IPS-18c (cell line): Measurements from ENCODE around the gene SOCS3.
A peak's percentile ranks its signal among the peaks of the same experiment; 100 is the strongest.

ENCODE experiments used
- H3K4me3 ChIP-seq: 2 replicates; pipeline ENCODE4 v1.7.0; 2013; ENCODE audit warnings: low read depth, mild to moderate bottlenecking, low read length, moderate library complexity; ENCODE audit not compliant: insufficient read depth
- H3K9me3 ChIP-seq: one replicate; pipeline ENCODE4 v1.6.1; 2013; ENCODE audit warnings: mild to moderate bottlenecking, low read length, moderate library complexity; ENCODE audit not compliant: control insufficient read depth, insufficient read depth

The SOCS3 gene

GRCh38 chr17:78375401-78376151 lies 15.7 kb upstream of the SOCS3 start:
- H3K4me3 ChIP-seq = no peak overlapping the region
- H3K9me3 ChIP-seq = no peaks in the 10 kb centered on the region

DNA sequence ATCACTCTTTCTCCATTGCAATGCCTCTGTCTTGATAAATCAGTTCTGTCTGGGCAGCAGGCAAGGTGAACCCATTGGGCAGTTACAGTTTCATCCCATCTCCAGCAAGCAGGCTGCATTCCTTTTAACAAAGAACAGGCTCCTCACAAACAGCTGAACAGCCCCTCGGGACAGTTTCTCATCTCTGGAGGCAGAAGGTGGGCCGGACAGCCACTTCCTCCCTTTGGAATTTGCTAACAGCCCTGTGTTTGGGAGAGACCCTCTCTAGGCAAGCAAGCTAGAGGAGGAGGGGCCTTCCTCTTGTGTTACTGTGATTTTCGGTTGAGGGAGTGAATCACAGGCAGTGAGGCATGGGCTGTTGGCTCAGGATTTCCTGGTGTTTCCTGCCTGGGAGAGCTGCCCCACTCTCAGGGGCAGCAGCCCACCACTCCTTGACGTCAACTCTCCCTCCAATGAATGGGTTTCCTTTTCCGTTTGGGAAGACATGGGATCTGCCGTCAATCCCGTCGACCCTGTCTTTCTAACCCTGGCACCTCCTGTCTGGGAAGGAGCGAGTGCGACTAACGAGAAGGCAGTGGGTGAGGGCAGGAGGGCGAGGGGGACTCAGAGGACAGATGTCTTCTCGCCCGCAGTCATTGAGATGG lies 14.9 kb upstream of the SOCS3 start:
- Histone ChIP-seq H3K4me3 (no peak overlapping the region), H3K9me3 (no peaks in the 10 kb centered on the region)

- Histone ChIP-seq H3K4me3 (no peak overlapping the region), H3K9me3 (no peaks in the 10 kb centered on the region)
Observed at GRCh38 chr17:78374189-78374588, 14.3 kb upstream of the SOCS3 start.

DNA sequence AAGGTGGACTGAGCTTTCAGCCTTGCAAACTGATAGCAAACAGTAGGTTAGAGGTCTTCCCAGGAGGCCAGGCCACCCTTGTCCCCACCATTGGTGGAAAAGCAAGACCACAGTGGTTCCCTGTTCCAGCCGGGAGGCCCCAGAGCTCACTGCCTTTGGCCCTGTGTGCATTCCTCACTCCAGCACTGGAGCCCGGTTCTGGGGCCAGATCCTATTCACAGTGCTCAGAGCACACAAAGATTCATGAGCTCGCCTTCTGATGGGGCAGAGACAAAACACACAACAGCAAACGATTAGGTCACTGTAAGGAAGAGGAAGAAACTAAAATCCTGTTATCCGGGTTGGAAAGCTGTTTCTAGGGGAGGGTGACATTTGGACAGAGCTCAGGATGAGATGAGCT lies 13.0 kb upstream of the SOCS3 start:
- Histone ChIP-seq H3K4me3 (no peak overlapping the region), H3K9me3 (no peaks in the 10 kb centered on the region)

DNA sequence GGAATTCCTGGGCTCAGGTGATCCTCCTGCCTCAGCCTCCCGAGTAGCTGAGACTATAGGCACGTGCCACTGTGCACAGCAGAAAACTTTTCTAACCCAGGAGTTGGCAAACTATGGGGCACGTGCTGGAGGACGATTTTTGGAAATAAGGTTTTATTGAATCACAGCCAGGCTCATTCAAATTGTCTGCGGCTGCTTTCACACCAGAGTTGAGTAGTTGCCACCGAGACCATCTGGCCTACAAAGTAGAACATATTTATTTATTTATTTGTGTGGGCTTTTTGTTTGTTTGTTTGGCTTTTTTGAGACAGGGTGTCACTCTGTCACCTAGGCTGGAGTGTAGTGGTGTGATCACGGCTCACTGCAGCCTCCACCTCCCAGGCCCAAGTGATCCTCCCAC lies 11.2 kb upstream of the SOCS3 start:
- Histone ChIP-seq H3K9me3 (no peaks in the 10 kb centered on the region), H3K4me3 (no peak overlapping the region)

- no peak overlapping the region for H3K4me3 ChIP-seq
Observed at GRCh38 chr17:78369791-78370381, 10.0 kb upstream of the SOCS3 start.

DNA sequence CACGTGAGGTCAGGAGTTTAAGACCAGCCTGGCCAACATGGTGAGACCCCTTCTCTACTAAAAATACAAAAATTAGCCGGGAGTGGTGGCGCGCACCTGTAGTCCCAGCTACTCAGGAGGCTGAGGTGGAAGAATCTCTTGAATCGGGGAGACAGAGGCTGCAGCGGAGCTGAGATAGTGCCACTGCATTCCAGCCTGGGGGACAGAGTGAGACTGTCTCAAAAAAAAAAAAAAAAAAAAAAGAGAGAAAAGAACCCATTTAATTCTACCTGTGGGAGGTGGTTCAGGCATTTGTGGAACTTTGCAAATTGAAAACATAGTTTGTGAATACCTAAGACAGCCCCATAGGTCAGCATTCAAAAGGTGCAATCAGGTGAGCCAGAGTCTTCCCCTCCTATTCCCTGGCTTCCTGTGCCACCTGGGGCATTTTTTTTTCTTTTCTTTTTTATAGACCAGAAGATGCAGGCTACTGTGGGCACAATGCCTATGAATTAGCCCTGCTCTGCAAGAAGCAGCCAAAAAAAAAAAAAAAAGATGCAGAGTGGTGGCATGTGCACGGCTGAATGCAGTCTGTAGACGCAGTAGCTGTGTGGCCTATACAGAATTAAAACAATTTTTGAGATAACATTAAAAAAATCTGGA lies 9.1 kb upstream of the SOCS3 start:
- Histone ChIP-seq H3K4me3 (no peak overlapping the region), H3K9me3 (no peaks in the 10 kb centered on the region)

More at GRCh38 chr17:78369791-78370381, 10.0 kb upstream of the SOCS3 start:
- H3K9me3 ChIP-seq = no peaks in the 10 kb centered on the region

GRCh38 chr17:78368348-78368747 lies 8.5 kb upstream of the SOCS3 start:
- no peaks in the 10 kb centered on the region for H3K9me3 ChIP-seq
- no peak overlapping the region for H3K4me3 ChIP-seq

GRCh38 chr17:78367193-78367592 lies 7.3 kb upstream of the SOCS3 start:
- Histone ChIP-seq H3K9me3 (no peaks in the 10 kb centered on the region), H3K4me3 (no peak overlapping the region)

DNA sequence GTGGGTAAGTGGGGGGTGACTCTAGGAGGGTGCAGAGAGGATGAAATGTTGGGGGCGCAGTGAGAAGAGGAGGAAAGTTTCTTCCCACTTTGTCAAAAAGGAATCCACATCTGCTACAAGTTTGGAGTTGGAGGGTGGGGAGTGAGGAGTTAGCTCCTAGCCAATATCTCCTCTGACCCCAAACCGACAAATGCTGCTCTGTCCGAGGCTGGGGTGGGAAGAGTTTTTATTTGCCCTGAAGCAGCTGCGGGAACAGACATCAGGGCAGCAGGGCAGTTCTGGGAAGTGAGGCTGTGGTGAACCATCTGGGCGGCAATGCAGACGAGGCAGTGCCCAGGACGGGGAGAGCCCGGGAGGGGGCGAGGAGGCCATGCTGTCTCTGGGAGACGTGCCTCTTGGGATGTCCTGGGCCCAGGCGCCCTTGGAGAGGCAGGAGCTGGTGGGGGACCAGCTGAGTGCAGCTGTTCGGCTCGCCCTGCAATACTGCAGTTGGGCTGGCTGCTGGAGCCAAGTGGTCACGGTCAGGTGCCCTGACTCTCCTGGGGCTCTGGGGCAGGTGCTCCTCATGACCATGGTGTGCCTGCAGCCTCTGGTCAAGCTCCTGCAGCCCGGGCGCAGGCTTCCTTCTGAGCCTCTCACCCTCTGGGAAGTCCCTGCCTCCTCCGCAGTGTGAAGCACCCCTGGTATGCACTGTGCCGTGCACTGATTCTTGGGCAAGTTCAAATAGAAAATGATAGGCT lies 6.4 kb upstream of the SOCS3 start:
- H3K9me3 ChIP-seq = no peaks in the 10 kb centered on the region
- no peak overlapping the region for H3K4me3 ChIP-seq

GRCh38 chr17:78365561-78366108 lies 5.8 kb upstream of the SOCS3 start:
- Histone ChIP-seq H3K9me3 (no peaks in the 10 kb centered on the region), H3K4me3 (no peak overlapping the region)

DNA sequence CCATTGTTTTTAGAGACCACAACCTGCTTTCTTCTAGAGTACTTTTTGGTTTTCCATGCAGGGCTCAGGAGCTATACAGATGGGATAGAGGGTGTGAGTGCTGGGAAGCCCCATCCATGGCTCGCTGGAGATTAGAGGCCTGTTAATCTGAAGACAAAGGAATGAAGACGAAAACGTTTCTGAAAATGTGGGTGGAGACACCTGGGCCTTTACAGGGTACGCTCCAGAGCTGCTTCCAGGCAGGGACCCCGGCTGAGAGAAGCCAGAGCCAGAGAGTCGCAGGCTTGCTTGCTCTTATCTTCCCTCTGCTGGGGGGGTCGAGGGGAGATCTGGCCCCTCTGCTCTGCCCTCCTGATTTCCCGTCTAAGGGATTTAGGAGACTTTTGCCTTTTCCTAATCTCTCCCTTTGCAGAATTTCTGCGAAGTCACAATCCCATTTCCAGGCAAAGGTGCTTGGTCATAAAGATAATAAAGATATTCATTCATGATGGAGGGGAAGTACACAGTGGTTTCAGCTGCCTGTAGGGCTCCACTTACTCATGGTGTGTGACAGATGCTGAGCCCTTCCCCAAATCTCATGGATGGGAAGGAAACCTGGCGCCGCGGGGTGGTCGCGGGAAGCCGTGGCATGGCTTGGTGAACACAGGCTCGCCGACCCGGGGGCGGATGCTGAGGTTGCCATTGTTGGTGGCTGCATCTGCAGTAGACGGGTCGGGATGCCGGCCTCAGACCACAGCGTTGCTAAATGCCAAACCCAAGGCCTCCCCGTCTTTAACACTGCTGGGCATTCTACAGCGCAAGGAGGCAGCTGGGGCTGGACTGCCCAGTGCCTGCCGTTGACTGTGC lies 4.8 kb upstream of the SOCS3 start:
- H3K4me3 ChIP-seq = peak overlapping the region; percentile 20; the same call in 1 of the 2 replicates
- peaks cover 2% of the 10 kb centered on the region for H3K9me3 ChIP-seq

DNA sequence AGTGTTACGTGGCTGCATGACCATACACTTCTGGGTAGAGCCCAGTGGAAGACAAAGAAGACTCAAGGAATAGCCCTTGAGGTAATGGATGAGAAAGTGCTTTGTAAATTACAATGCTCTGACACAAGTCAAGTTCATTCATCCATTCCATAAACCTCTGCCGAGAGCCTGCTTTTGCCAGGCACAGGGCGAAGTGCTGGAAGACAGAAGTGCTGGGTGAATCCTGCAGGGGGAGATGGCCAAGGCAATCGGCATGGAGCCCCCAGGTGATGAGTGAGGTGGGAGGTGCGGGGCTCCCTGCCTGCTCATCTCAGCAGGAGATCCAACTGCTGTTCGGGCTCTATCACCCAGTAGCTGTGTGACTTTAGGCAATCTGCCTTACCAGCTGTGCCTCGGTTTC lies 2.8 kb upstream of the SOCS3 start:
- Histone ChIP-seq H3K4me3 (no peak overlapping the region), H3K9me3 (peaks cover 2% of the 10 kb centered on the region)

- Histone ChIP-seq H3K9me3 (peaks cover 2% of the 10 kb centered on the region), H3K4me3 (no peak overlapping the region)
Observed at GRCh38 chr17:78362232-78362631, 2.4 kb upstream of the SOCS3 start.

DNA sequence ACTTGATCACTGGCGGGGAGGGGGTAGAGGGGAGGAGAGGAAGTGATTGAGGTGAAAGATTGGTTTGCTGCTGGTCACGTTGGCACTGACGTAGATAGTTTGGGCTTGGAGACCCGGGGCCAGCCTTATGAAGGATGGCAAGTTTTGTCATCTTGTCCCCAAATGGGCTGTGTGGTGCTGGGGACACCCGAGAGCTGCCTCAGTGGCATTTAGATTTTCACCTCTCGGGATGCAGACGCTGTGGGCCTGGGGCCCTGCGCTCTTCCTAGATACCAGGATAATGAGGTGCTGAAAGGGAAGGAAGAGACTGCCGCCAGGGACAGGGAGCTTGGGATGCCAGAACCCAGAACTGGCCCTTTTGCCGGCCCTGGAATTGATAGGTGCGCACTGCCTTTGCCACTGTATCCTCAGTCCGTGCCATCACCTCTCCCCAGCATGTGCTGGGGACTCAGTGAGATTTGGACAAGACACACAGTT lies 1.4 kb upstream of the SOCS3 start:
- Histone ChIP-seq H3K9me3 (peaks cover 2% of the 10 kb centered on the region), H3K4me3 (no peak overlapping the region)
